ENCODE measurements around the gene ATP5MG.
A peak's percentile ranks its signal among the peaks of the same experiment; 100 is the strongest.

Gene ATP5MG

GRCh38 chr11:118401151-118401879 lies at the start of gene ATP5MG:
TSS of gene ATP5MG (plus strand) at chr11:118401606. CDS start at chr11:118401666, 60 bp downstream.
- peak within 1 kb of the TSS; percentile 84 for H3K4me3 ChIP-seq (ENCODE audit: low read depth, low read length)
- TF ChIP-seq CTCF (IDR thresholded peaks at IDR 0.05; ENCODE audit: borderline replicate concordance, insufficient read depth, low read depth, low read length) = no peak

- 0 out of 2 replicates have a peak, but pooled peaks have one; percentile 7 for TF ChIP-seq CTCF (IDR thresholded peaks at IDR 0.05; ENCODE audit: borderline replicate concordance, insufficient read depth, low read depth, low read length)
Observed at GRCh38 chr11:118353084-118353710, 48.2 kb upstream of the ATP5MG start.

GRCh38 chr11:118358071-118358470 lies 43.3 kb upstream of the ATP5MG start:
- no peak for TF ChIP-seq CTCF (IDR thresholded peaks at IDR 0.05; ENCODE audit: borderline replicate concordance, insufficient read depth, low read depth, low read length)
- no peak overlapping the region for H3K4me3 ChIP-seq (ENCODE audit: low read depth, low read length)

More at GRCh38 chr11:118353084-118353710, 48.2 kb upstream of the ATP5MG start:
- no peak overlapping the region for H3K4me3 ChIP-seq (ENCODE audit: low read depth, low read length)

- H3K4me3 ChIP-seq (ENCODE audit: low read depth, low read length) = peak within 1 kb of the TSS; percentile 62
- no peak for TF ChIP-seq CTCF (IDR thresholded peaks at IDR 0.05; ENCODE audit: borderline replicate concordance, insufficient read depth, low read depth, low read length)
Observed at GRCh38 chr11:118359295-118359958, 42.0 kb upstream of the ATP5MG start, which contains the start of gene UBE4A. TSS of gene UBE4A (plus strand) at chr11:118359600. CDS start at chr11:118365081, 5,481 bp downstream.

- TF ChIP-seq CTCF (IDR thresholded peaks at IDR 0.05; ENCODE audit: borderline replicate concordance, insufficient read depth, low read depth, low read length) = no peak
Observed at GRCh38 chr11:118364956-118365615, 36.3 kb upstream of the ATP5MG start.

GRCh38 chr11:118366287-118366686 lies 35.1 kb upstream of the ATP5MG start:
- TF ChIP-seq CTCF (IDR thresholded peaks at IDR 0.05; ENCODE audit: borderline replicate concordance, insufficient read depth, low read depth, low read length) = no peak
- H3K4me3 ChIP-seq (ENCODE audit: low read depth, low read length) = no peak overlapping the region

More at GRCh38 chr11:118364956-118365615, 36.3 kb upstream of the ATP5MG start:
- H3K4me3 ChIP-seq (ENCODE audit: low read depth, low read length) = no peak overlapping the region

All from GM12875 (cell line).